Putamen (tissue), 1 donor: ENCODE data around the gene GPR155.
"Not testable (repeated sequence)": the region's sequence is repeated elsewhere in the genome, so short reads cannot be mapped to it uniquely, and the experiment has no call there.

ENCODE experiments used
- DNase-seq: peaks from one replicate; pipeline ENCODE4 v3.0.0-alpha.2; 2016; ENCODE audit warnings: low spot score

GPR155 gene

DNA sequence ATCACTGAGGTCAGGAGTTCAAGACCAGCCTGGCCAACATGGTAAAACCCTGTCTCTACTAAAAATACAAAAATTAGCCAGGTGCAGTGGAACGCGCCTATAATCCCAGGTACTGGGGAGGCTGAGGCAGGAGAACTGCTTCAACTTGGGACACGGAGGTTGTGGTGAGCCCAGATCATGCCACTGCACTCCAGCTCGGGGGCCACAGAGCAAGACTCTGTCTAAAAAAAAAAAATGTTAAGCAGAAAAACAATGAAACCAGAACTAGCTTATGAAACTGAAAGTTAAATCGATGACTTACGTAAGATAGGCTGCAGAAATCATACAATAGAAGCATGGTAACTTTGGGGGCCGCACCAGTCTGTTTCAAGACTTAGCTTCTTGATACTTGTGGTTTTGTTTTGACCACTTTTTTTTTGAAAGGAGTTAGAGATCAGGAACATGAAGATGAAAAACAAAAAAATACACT lies 6.2 kb upstream of the GPR155 start:
- DNase-seq, result no peak

- DNase-seq, result no peak
Measured at GRCh38 chr2:174491947-174492346, 5.1 kb upstream of the GPR155 start.

DNA sequence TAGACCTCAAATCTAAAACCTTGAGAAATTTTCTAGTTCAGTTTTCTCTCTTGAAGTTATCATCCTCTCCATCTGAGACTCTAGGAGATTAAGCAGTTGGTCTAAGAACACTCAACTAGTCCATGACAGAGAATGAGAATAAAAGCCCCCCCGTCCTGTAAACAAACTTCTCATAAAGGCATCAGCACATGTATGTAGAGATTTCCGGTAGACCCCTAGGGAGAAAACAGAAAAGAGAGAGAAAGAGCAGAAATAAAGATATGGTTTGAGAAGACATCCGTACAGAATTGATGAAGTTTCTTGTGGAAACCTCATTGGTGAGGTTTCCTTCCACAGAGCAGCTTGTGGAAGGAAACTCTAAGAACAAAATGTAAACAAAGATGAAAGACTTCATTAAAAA lies 3.2 kb upstream of the GPR155 start:
- no peak for DNase-seq

- DNase-seq, result not testable (repeated sequence)
Measured at GRCh38 chr2:174489520-174489919, 2.7 kb upstream of the GPR155 start.

DNA sequence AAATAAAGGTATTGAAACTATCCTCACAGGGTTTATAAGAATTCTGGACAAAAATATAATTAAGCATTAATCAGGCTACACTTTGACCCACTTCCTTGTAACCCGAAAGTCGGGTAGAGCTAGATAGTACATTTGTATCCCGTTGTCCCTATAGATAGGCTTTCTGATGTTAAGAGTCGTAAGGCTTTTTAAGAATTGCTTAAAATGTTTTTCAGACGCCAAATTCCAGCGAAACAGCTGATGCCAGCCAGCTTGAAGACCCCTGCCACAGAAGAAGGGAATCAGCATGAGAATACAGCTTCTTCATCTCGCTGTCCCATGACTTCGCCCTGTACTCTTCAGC lies 962 bp upstream of the GPR155 start:
- no peak for DNase-seq

DNA sequence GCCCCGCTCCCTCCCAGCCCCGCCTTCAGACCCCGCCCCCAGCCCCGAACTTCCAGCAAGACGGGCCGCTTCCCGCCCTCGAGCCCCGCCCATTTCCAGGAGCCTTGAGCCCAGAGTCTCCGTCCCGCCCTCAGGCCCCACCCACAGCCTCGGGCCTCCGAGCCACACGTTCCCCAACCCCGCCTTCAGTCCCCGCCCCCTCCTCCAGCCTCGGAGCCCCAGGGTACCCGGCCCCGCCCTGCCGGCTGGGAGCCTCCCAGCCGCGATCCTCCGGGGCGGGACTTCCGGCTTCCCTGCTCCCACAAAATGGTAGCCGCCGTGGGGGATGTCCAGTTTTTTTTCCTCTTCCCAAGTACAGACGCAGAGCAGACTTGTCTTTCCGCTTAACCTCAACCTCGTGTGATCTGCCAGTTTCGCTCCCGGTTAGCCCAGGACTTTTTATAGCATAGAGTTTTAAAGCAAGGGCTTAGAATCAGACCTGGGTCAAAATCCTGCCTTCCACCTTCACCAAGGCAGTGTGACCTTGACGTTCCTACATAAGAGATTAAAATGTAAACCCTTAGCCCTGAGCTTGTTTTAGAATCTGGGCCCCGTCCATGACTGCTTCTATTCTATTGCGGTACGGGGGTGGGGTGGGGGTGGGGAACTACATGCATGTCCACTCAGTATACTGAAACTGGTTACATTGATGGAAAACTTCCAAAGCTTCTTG lies 435 bp upstream of the GPR155 start:
- peak; percentile 99 for DNase-seq

GRCh38 chr2:174485788-174486562 lies 854 bp downstream of the GPR155 start:
- DNase-seq, result peak; percentile 31

DNA sequence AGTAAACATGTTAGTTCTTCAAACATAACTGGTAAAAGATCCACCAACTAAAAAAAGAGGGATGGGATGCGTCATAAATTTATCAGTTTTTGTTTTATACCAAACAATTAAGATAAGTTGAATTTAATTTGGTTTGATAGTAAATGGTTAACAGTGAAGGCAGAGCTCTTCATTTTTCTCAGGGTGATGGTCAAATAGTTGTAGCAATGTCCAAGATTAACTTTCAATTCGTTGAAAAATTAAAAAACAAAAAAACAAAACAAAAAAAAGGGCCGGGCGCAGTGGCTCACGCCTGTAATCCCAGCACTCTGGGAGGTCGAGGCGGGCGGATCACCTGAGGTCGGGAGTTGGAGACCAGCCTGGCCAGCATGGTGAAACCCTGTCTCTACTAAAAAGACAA lies 1.8 kb downstream of the GPR155 start:
- not testable (repeated sequence) for DNase-seq

- no peak for DNase-seq
Measured at GRCh38 chr2:174484573-174484972, 2.3 kb downstream of the GPR155 start.

DNA sequence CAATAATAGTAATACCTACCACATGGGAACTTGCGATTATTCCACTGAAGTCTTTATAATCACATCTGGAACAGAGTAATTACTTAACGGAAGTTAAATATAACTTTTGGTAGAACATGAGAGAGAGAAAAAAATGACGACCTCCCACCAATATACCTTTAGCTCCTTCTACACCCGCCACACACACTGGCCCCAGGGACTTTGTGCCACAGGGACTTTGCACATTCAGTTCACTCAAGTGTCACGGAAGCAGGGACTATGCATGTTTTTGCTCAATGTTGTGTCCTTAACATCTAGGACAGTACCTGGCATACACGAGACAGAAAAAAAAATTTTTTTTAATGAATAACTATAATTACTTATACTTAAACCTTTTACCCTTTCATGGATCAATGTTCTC lies 4.0 kb downstream of the GPR155 start:
- no peak for DNase-seq

DNA sequence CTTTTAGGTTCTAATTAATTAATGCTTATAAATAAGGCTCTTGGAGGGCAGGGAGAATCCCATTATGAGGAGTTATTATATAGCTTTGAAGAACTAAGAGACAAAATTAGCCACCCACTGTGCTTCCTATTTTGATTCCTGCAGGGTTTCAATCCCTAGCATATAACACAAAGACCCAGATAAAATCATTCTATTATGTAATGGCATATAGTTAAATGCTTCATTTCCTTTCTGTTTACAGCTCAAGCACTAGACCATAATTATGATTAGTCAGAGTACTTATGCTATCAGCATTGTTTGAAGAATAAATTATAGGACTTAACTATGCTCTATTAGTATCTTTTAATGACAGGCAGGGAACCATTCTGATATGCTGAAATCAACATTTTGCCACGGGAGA lies 9.1 kb downstream of the GPR155 start:
- peak; percentile 36 for DNase-seq

GRCh38 chr2:174473796-174474195 lies 13.0 kb downstream of the GPR155 start:
- DNase-seq, result no peak

GRCh38 chr2:174465327-174465726 lies 21.5 kb downstream of the GPR155 start:
- DNase-seq, result no peak

DNA sequence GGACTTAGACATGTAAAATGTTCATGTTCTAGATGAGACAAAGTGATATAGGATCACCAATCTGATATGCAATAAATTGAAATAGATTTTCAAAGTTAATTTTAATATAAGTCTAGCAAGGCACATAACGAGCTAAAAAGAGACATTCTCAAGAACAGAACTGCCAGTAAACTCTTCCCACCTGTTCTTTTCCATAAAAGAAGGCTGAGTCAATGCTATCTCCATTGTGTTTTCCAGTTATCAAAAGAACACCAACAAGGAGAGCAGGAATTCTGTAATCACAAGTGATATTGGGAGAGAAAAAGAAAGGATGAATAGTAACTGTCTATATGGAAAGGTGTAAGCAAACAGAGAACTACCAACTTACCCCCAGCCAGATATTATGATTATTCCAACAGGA lies 25.6 kb downstream of the GPR155 start:
- DNase-seq, result no peak

- DNase-seq, result no peak
Measured at GRCh38 chr2:174454566-174454965, 32.3 kb downstream of the GPR155 start.

DNA sequence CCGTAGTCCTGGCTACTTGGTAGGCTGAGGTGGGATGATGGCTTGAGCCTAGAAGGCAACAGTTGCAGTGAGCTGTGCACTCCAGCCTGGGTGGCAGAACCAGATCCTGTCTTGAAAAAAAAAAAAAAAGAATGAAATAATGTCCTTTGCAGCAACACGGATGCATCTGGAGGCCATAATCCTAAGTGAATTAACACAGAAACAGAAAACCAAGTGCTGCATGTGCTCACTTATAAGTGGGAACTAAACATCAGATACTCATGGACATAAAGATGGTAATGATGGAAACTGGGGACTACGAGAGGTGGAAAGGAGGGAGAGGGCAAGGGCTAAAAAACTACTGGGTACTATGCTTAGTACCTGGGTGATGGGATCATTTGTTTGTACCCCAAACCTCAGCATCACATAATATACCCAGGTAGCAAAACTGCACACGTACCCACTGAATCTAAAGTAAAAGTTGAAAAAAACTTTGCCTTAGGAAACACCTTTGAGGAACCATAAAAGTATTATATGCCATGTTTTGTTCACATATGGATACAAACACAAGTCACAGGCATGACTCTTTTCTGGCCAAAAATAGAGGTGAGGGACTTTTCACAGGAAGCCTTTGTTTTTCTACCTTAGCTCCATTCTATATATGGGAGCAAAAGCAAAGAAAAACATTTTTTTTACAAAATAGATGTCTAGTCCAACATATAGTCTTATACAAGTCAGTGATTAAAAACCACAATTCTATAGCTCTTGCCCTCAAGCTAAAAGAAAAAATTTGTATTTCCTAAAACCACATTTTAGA lies 36.6 kb downstream of the GPR155 start:
- no peak for DNase-seq

DNA sequence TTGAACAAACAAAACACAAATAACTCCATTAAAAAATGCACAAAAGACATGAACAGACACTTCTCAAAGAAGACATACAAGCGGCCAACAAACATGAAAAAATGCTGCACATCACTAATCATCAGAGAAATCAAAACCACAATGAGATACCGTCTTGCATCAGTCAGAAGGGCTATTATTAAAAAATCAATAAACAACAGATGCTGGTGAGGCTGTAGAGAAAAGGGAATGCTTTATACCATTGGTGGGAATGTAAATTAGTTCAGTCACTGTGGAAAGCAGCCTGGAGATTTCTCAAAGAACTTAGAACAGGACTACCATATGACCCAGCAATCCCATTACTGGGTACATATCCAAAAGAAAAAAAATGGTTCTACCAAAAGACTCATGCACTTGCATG lies 37.8 kb downstream of the GPR155 start:
- DNase-seq, result no peak

DNA sequence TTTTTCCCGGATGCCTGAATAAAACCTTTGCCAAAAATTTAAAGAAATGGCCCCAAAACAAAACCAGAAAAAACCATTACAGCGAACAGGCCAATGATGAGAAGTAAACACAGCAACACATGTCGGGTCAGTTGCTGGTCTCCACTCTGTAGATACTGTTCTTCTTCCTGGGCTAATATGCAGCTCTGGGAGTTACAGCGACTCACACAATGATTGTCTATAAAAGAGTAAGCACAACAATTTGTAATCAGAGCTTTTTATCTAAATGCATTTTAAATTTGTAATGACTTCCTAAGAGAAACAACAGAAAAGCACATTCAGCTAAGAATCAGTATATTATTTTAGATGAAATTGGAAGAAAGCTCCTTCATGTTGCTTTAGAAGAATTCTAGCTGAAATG lies 40.3 kb downstream of the GPR155 start:
- DNase-seq, result no peak

- no peak for DNase-seq
Measured at GRCh38 chr2:174445248-174445647, 41.6 kb downstream of the GPR155 start.

DNA sequence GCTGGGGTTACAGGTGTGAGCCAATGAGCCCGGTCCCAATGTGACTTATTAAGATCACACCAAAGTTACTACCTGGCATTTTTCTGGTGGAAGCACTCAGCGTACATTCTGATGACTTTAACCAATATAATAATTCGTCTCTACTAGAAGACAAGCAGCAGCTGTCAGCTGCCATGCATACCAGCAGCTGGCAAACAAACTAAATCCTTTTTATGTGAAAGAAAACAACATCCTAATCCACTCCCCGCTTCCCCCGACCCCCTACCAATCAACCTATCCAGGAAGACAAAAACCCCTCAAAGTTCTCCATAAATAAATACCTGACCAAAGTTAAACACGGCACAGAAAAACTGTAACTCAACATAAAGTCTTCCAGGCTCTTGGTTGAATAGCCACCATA lies 42.1 kb downstream of the GPR155 start:
- no peak for DNase-seq

DNA sequence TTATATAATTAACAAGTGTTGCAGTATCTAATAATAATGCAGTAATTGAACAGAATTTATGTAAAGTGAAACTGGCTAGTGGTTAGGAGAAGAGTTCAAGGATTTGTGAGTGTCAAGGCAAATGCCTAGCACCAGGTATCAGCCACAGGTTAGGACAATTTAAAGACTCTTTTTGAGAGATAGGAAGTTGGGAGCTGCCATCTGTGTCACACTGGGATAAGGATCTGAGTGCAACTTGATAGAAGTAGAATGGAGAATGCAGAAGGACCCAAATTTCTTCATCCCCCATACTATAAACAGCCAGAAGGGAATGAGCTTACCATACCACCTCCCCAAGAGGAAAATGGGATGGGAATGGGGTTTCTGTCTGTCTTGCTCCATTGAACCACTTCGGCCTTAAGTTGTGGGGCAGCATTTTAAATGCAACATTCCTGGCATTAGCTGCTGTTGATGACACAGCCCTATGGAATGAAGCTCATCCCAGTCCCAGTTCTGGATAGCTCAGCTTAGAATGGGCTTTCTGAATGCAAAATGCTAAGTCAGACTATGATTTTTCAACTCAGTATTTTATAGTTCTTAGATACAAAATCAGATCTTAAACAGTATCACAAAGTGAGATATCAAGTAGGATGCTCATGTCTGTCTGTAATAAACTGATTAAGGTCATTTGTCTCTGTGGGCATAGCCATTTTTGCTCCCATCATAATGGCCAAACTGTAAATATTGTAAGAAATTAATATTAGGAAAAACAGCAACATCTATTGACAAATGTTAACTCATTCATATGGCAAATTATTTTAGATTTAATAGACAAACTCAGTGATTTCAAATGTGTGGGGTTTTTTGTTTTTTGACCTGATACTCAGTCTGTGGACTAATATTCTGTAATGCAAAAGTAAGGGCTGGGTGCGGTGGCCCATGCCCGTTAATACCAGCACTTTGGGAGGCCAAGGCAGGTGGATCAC lies 44.0 kb downstream of the GPR155 start:
- DNase-seq, result no peak

GRCh38 chr2:174439950-174440349 lies 46.9 kb downstream of the GPR155 start:
- DNase-seq, result no peak
